WTC11 (cell line): ENCODE measurements around the gene NELL2. TPM values are rescaled to one million over a fixed set of nuclear protein-coding genes. Genes with fewer than 3 reads are reported as not detected.

Experiments used
- ATAC-seq: fragments of 200-7000 bp; cut with Tn5 transposase; 2 replicates; pipeline ENCODE4 v1.10.0; 2021; ENCODE audit warnings: mild to moderate bottlenecking, moderate library complexity
- CTCF ChIA-PET: fragments of 300-600 bp; sonication (Branson Sonifier 250); formaldehyde crosslinking; loops from one replicate; lab custom pipeline; 2021; ENCODE audit warnings: antibody characterized with exemption; lab: Charles Lee
- POLR2A ChIA-PET: fragments of 350-600 bp; sonication (Branson Sonifier 250); formaldehyde crosslinking; loops from one replicate; lab custom pipeline; 2021; ENCODE audit warnings: antibody characterized with exemption; lab: Charles Lee
- DNase-seq: peaks from one replicate; pipeline ENCODE4 v3.0.0; 2021; ENCODE audit warnings: low spot score
- H3K27ac Mint-ChIP-seq: 2 replicates; pipeline ENCODE4 v1.8.0; 2021; ENCODE audit warnings: mixed read lengths
- H3K27me3 Mint-ChIP-seq: 2 replicates; pipeline ENCODE4 v1.8.0; 2021; ENCODE audit warnings: low read depth, mild to moderate bottlenecking, moderate library complexity, mixed read lengths
- H3K36me3 Mint-ChIP-seq: 2 replicates; pipeline ENCODE4 v1.8.0; 2021; ENCODE audit warnings: mixed read lengths
- H3K4me1 Mint-ChIP-seq: 2 replicates; pipeline ENCODE4 v1.8.0; 2022; ENCODE audit warnings: mixed read lengths
- H3K4me3 Mint-ChIP-seq: 2 replicates; pipeline ENCODE4 v1.8.0; 2021; ENCODE audit warnings: mild to moderate bottlenecking, moderate library complexity, mixed read lengths
- H3K9me3 Mint-ChIP-seq: 2 replicates; pipeline ENCODE4 v1.8.0; 2021; ENCODE audit warnings: mixed read lengths
- ELF4 ChIP-seq: sonication (generic); formaldehyde crosslinking; IDR thresholded peaks from 2 replicates; pipeline ENCODE4 v1.8.1; 2022; ENCODE audit warnings: low read depth, mild to moderate bottlenecking, moderate library complexity, missing genetic modification reagents
- JUN ChIP-seq: sonication (generic); formaldehyde crosslinking; IDR thresholded peaks from 2 replicates; pipeline ENCODE4 v1.8.0; 2023; ENCODE audit warnings: mild to moderate bottlenecking, missing genetic modification reagents
- MXD4 ChIP-seq: fragments of 250-450 bp; sonication (Bioruptor Pico); IDR thresholded peaks from 2 replicates; pipeline ENCODE4 v1.8.0; 2021; ENCODE audit warnings: mild to moderate bottlenecking, moderate library complexity, borderline replicate concordance
- NFATC4 ChIP-seq: fragments of 250-450 bp; sonication (Bioruptor Pico); IDR thresholded peaks from 2 replicates; pipeline ENCODE4 v1.9.0; 2021; ENCODE audit warnings: mild to moderate bottlenecking
- NFYB ChIP-seq: sonication (generic); formaldehyde crosslinking; conservative IDR thresholded peaks from 2 replicates; pipeline ENCODE4 v1.8.0; 2022; ENCODE audit warnings: low read depth, missing genetic modification reagents
- NR3C1 ChIP-seq: sonication (generic); formaldehyde crosslinking; conservative IDR thresholded peaks from 2 replicates; pipeline ENCODE4 v1.8.1; 2023; ENCODE audit warnings: low read depth, mild to moderate bottlenecking, missing genetic modification reagents
- OVOL2 ChIP-seq: fragments of 250-450 bp; sonication (Bioruptor Pico); IDR thresholded peaks from 2 replicates; pipeline ENCODE4 v1.9.0; 2021; ENCODE audit warnings: mild to moderate bottlenecking, borderline replicate concordance
- RORB ChIP-seq: fragments of 250-450 bp; sonication (Bioruptor Pico); IDR thresholded peaks from 2 replicates; pipeline ENCODE4 v1.9.0; 2021; ENCODE audit warnings: mild to moderate bottlenecking
- SMAD4 ChIP-seq: sonication (generic); formaldehyde crosslinking; IDR thresholded peaks from 2 replicates; pipeline ENCODE4 v1.8.0; 2022; ENCODE audit warnings: mild to moderate bottlenecking, missing genetic modification reagents
- SP1 ChIP-seq: sonication (generic); formaldehyde crosslinking; conservative IDR thresholded peaks from 2 replicates; pipeline ENCODE4 v1.8.1; 2022; ENCODE audit warnings: missing genetic modification reagents
- TEAD4 ChIP-seq: sonication (generic); formaldehyde crosslinking; IDR thresholded peaks from 2 replicates; pipeline ENCODE4 v1.8.0; 2022; ENCODE audit warnings: mild to moderate bottlenecking, missing genetic modification reagents
- ZNF317 ChIP-seq: sonication (generic); formaldehyde crosslinking; IDR thresholded peaks from 2 replicates; pipeline ENCODE4 v1.8.1; 2023; ENCODE audit warnings: low read depth, mild to moderate bottlenecking, moderate library complexity, missing genetic modification reagents, borderline replicate concordance
- ZNF423 ChIP-seq: fragments of 250-450 bp; sonication (Bioruptor Pico); IDR thresholded peaks from 2 replicates; pipeline ENCODE4 v2.1.2; 2022; ENCODE audit warnings: mild to moderate bottlenecking, moderate library complexity
- ZNF671 ChIP-seq: fragments of 250-450 bp; sonication (Bioruptor Pico); IDR thresholded peaks from 2 replicates; pipeline ENCODE4 v1.8.0; 2021; ENCODE audit warnings: mild to moderate bottlenecking
- total RNA-seq: library from RNA; stranded (reverse); gene quantifications from 3 replicates; pipeline ENCODE4 v1.2.3, GENCODE V29; 2021
- TF ChIP-seq, protein P1 (sequence below): fragments of 250-450 bp; sonication (Bioruptor Pico); IDR thresholded peaks from 2 replicates; pipeline ENCODE4 v1.9.0; 2021; ENCODE audit warnings: mild to moderate bottlenecking, borderline replicate concordance
- TF ChIP-seq, protein P2 (sequence below): sonication (generic); formaldehyde crosslinking; IDR thresholded peaks from 2 replicates; pipeline ENCODE4 v1.8.1; 2022; ENCODE audit warnings: missing genetic modification reagents, borderline replicate concordance
- TF ChIP-seq, protein P3 (sequence below): sonication (generic); formaldehyde crosslinking; IDR thresholded peaks from 2 replicates; pipeline ENCODE4 v1.8.1; 2022; ENCODE audit warnings: mild to moderate bottlenecking, missing genetic modification reagents, moderate library complexity, borderline replicate concordance
- TF ChIP-seq, protein P4 (sequence below): sonication (generic); formaldehyde crosslinking; IDR thresholded peaks from 2 replicates; pipeline ENCODE4 v1.8.1; 2022; ENCODE audit warnings: low read depth, mild to moderate bottlenecking, moderate library complexity, missing genetic modification reagents, borderline replicate concordance
- TF ChIP-seq, protein P5 (sequence below): sonication (generic); formaldehyde crosslinking; IDR thresholded peaks from 2 replicates; pipeline ENCODE4 v1.8.1; 2023; ENCODE audit warnings: mild to moderate bottlenecking, missing genetic modification reagents, moderate library complexity
- TF ChIP-seq, protein P6 (sequence below): sonication (generic); formaldehyde crosslinking; IDR thresholded peaks from 2 replicates; pipeline ENCODE4 v1.8.0; 2022; ENCODE audit warnings: mild to moderate bottlenecking, missing genetic modification reagents

Gene NELL2
- total RNA-seq, 1 experiment from 2014 or later, result 37.4 TPM

DNA sequence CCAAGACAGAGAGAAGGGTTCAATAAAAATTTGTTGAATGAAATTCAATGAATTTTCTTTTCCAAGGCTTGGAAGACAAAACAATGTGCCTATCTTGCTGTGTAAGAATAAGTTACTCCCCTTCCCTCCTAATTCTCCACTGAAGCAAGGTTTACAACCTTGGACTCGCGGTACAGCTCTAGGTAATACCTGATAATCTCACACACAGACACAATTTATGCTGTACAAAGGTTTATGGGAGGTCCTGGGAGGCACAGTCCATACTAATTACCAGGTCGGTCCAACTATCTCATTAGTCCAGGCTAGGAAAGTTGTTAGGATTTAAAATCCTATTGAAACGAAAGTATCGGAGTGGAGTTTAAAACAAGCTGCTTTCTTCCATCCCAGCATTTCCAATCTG is 42.6 kb downstream of the NELL2 start:
- H3K27me3 Mint-ChIP-seq, result no peaks in the 10 kb centered on the region
- no peak for TF ChIP-seq NFYB
- TF ChIP-seq, protein P1, sequence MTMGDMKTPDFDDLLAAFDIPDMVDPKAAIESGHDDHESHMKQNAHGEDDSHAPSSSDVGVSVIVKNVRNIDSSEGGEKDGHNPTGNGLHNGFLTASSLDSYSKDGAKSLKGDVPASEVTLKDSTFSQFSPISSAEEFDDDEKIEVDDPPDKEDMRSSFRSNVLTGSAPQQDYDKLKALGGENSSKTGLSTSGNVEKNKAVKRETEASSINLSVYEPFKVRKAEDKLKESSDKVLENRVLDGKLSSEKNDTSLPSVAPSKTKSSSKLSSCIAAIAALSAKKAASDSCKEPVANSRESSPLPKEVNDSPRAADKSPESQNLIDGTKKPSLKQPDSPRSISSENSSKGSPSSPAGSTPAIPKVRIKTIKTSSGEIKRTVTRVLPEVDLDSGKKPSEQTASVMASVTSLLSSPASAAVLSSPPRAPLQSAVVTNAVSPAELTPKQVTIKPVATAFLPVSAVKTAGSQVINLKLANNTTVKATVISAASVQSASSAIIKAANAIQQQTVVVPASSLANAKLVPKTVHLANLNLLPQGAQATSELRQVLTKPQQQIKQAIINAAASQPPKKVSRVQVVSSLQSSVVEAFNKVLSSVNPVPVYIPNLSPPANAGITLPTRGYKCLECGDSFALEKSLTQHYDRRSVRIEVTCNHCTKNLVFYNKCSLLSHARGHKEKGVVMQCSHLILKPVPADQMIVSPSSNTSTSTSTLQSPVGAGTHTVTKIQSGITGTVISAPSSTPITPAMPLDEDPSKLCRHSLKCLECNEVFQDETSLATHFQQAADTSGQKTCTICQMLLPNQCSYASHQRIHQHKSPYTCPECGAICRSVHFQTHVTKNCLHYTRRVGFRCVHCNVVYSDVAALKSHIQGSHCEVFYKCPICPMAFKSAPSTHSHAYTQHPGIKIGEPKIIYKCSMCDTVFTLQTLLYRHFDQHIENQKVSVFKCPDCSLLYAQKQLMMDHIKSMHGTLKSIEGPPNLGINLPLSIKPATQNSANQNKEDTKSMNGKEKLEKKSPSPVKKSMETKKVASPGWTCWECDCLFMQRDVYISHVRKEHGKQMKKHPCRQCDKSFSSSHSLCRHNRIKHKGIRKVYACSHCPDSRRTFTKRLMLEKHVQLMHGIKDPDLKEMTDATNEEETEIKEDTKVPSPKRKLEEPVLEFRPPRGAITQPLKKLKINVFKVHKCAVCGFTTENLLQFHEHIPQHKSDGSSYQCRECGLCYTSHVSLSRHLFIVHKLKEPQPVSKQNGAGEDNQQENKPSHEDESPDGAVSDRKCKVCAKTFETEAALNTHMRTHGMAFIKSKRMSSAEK (CRISPR knock-in tag), result no peak
- TF ChIP-seq, protein P2, sequence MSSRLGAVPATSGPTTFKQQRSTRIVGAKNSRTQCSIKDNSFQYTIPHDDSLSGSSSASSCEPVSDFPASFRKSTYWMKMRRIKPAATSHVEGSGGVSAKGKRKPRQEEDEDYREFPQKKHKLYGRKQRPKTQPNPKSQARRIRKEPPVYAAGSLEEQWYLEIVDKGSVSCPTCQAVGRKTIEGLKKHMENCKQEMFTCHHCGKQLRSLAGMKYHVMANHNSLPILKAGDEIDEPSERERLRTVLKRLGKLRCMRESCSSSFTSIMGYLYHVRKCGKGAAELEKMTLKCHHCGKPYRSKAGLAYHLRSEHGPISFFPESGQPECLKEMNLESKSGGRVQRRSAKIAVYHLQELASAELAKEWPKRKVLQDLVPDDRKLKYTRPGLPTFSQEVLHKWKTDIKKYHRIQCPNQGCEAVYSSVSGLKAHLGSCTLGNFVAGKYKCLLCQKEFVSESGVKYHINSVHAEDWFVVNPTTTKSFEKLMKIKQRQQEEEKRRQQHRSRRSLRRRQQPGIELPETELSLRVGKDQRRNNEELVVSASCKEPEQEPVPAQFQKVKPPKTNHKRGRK (CRISPR knock-in tag), result no peak
- no peak for TF ChIP-seq ZNF317 (CRISPR knock-in tag)
- TF ChIP-seq NFATC4, result no peak
- TF ChIP-seq, protein P3, sequence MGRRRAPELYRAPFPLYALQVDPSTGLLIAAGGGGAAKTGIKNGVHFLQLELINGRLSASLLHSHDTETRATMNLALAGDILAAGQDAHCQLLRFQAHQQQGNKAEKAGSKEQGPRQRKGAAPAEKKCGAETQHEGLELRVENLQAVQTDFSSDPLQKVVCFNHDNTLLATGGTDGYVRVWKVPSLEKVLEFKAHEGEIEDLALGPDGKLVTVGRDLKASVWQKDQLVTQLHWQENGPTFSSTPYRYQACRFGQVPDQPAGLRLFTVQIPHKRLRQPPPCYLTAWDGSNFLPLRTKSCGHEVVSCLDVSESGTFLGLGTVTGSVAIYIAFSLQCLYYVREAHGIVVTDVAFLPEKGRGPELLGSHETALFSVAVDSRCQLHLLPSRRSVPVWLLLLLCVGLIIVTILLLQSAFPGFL (CRISPR knock-in tag), result no peak
- TF ChIP-seq OVOL2 (CRISPR knock-in tag), result no peak
- TF ChIP-seq ELF4 (CRISPR knock-in tag), result no peak
- TF ChIP-seq SP1, result no peak
- TF ChIP-seq SMAD4 (CRISPR knock-in tag), result no peak
- TF ChIP-seq TEAD4 (CRISPR knock-in tag), result no peak
- TF ChIP-seq ZNF423 (CRISPR knock-in tag), result no peak
- no peak for TF ChIP-seq NR3C1 (CRISPR knock-in tag)
- no peak for TF ChIP-seq ZNF671 (CRISPR knock-in tag)
- TF ChIP-seq, protein P4, sequence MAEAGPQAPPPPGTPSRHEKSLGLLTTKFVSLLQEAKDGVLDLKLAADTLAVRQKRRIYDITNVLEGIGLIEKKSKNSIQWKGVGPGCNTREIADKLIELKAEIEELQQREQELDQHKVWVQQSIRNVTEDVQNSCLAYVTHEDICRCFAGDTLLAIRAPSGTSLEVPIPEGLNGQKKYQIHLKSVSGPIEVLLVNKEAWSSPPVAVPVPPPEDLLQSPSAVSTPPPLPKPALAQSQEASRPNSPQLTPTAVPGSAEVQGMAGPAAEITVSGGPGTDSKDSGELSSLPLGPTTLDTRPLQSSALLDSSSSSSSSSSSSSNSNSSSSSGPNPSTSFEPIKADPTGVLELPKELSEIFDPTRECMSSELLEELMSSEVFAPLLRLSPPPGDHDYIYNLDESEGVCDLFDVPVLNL, result no peak
- no peak for TF ChIP-seq MXD4
- TF ChIP-seq JUN (CRISPR knock-in tag), result no peak
- TF ChIP-seq, protein P5, sequence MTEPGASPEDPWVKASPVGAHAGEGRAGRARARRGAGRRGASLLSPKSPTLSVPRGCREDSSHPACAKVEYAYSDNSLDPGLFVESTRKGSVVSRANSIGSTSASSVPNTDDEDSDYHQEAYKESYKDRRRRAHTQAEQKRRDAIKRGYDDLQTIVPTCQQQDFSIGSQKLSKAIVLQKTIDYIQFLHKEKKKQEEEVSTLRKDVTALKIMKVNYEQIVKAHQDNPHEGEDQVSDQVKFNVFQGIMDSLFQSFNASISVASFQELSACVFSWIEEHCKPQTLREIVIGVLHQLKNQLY (CRISPR knock-in tag), result no peak
- no peak for TF ChIP-seq RORB (CRISPR knock-in tag)
- TF ChIP-seq, protein P6, sequence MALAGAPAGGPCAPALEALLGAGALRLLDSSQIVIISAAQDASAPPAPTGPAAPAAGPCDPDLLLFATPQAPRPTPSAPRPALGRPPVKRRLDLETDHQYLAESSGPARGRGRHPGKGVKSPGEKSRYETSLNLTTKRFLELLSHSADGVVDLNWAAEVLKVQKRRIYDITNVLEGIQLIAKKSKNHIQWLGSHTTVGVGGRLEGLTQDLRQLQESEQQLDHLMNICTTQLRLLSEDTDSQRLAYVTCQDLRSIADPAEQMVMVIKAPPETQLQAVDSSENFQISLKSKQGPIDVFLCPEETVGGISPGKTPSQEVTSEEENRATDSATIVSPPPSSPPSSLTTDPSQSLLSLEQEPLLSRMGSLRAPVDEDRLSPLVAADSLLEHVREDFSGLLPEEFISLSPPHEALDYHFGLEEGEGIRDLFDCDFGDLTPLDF (CRISPR knock-in tag), result no peak
- DNase-seq (no peak), ATAC-seq (no peak)
- H3K36me3 Mint-ChIP-seq, result no peaks in the 10 kb centered on the region
- no peaks in the 10 kb centered on the region for H3K9me3 Mint-ChIP-seq
- ChIA-PET CTCF (no interaction called here), POLR2A (no interaction called here)
- H3K4me1 Mint-ChIP-seq, result peaks cover 15% of the 10 kb centered on the region
- no peak overlapping the region for H3K27ac Mint-ChIP-seq
- no peak overlapping the region for H3K4me3 Mint-ChIP-seq
